DND-41 (cell line): Measurements from ENCODE around the gene MKS1.

Experiments used
- ATAC-seq: fragments of 200-7000 bp; cut with Tn5 transposase; 3 replicates; pipeline ENCODE4 v1.9.1; 2021; ENCODE audit warnings: low read depth; ENCODE audit not compliant: insufficient read depth
- DNase-seq: peaks from one replicate; pipeline ENCODE4 v3.0.0-alpha.2; 2020
- H2AFZ ChIP-seq: 2 replicates; pipeline ENCODE4 v1.6.0; 2012; ENCODE audit warnings: low read depth, low read length
- H3K27ac ChIP-seq: 2 replicates; pipeline ENCODE4 v1.5.1; 2012; ENCODE audit warnings: low read length, inconsistent platforms
- H3K27me3 ChIP-seq: fragments of 200-600 bp; sonication (generic); 2 replicates; pipeline ENCODE4 v1.6.0; 2012; ENCODE audit warnings: low read length, mild to moderate bottlenecking, inconsistent platforms; ENCODE audit not compliant: insufficient read depth, poor library complexity
- H3K36me3 ChIP-seq: 2 replicates; pipeline ENCODE4 v1.5.1; 2012; ENCODE audit warnings: low read length, inconsistent platforms; ENCODE audit not compliant: insufficient read depth
- H3K4me1 ChIP-seq: 2 replicates; pipeline ENCODE4 v1.5.1; 2012; ENCODE audit warnings: mild to moderate bottlenecking, low read length; ENCODE audit not compliant: insufficient read depth
- H3K4me2 ChIP-seq: 2 replicates; pipeline ENCODE4 v1.6.0; 2012; ENCODE audit warnings: mild to moderate bottlenecking, moderate library complexity, low read length, inconsistent platforms; ENCODE audit not compliant: insufficient read depth
- H3K4me3 ChIP-seq, 2 experiments: fragments of 200-600 bp in 1 of 2; shearing (Covaris generic) in 1 of 2; 2 replicates each; pipeline ENCODE4 v1.5.1; 2012 to 2016; ENCODE audit warnings: inconsistent platforms in 2 of 2, low read length in 2 of 2, mild to moderate bottlenecking in 2 of 2, low read depth in 1 of 2, moderate library complexity in 1 of 2
- H3K79me2 ChIP-seq: 2 replicates; pipeline ENCODE4 v1.6.0; 2012; ENCODE audit warnings: low read length, inconsistent platforms; ENCODE audit not compliant: insufficient read depth
- H3K9ac ChIP-seq: 2 replicates; pipeline ENCODE4 v1.6.0; 2012; ENCODE audit warnings: low read depth, mild to moderate bottlenecking, inconsistent platforms, low read length, moderate library complexity
- H3K9me3 ChIP-seq: 2 replicates; pipeline ENCODE4 v1.5.1; 2012; ENCODE audit warnings: low read length, moderate library complexity, mild to moderate bottlenecking, inconsistent platforms; ENCODE audit not compliant: insufficient read depth, severe bottlenecking
- H4K20me1 ChIP-seq: 2 replicates; pipeline ENCODE4 v1.6.0; 2012; ENCODE audit warnings: low read length; ENCODE audit not compliant: insufficient read depth
- CTCF ChIP-seq: IDR thresholded peaks from 2 replicates; pipeline ENCODE4 v1.5.1; 2012; ENCODE audit warnings: borderline replicate concordance, low read length, moderate library complexity, mild to moderate bottlenecking; ENCODE audit not compliant: poor library complexity, severe bottlenecking; ENCODE audit errors: extremely low read depth
- EZH2 ChIP-seq: IDR thresholded peaks from 3 replicates; pipeline ENCODE4 v1.6.1; 2012; ENCODE audit warnings: borderline replicate concordance, low read depth, mild to moderate bottlenecking, moderate library complexity, low read length, inconsistent platforms; ENCODE audit not compliant: severe bottlenecking

Gene MKS1

GRCh38 chr17:58187063-58187462 lies 32.0 kb downstream of the MKS1 start:
- H3K27me3 ChIP-seq = no peaks in the 10 kb centered on the region
- TF ChIP-seq EZH2 = no peak
- TF ChIP-seq CTCF = no peak
- DNase-seq (no peak), ATAC-seq (no peak)
- H3K79me2 ChIP-seq = no peaks in the 10 kb centered on the region
- no peak overlapping the region for H3K9ac ChIP-seq
- no peaks in the 10 kb centered on the region for H3K36me3 ChIP-seq
- no peaks in the 10 kb centered on the region for H3K4me1 ChIP-seq
- no peak overlapping the region for H2AFZ ChIP-seq
- no peak overlapping the region for H3K4me3 ChIP-seq
- H3K4me2 ChIP-seq = no peak overlapping the region
- no peak overlapping the region for H3K27ac ChIP-seq
- H3K9me3 ChIP-seq = no peaks in the 10 kb centered on the region
- peaks cover 3% of the 10 kb centered on the region; the same call in 1 of the 2 replicates for H4K20me1 ChIP-seq

GRCh38 chr17:58186591-58186990 lies 32.5 kb downstream of the MKS1 start:
- Histone ChIP-seq H4K20me1 (peaks cover 3% of the 10 kb centered on the region; the same call in 1 of the 2 replicates), H2AFZ (no peak overlapping the region), H3K27ac (no peak overlapping the region), H3K4me1 (no peaks in the 10 kb centered on the region), H3K36me3 (no peaks in the 10 kb centered on the region), H3K4me2 (no peak overlapping the region), H3K27me3 (no peaks in the 10 kb centered on the region), H3K79me2 (no peaks in the 10 kb centered on the region), H3K9ac (no peak overlapping the region), H3K9me3 (no peaks in the 10 kb centered on the region), H3K4me3 (no peak overlapping the region)
- ATAC-seq = no peak
- TF ChIP-seq EZH2 = no peak
- no peak for TF ChIP-seq CTCF
- no peak for DNase-seq

GRCh38 chr17:58184986-58185761 lies 33.9 kb downstream of the MKS1 start:
- TF ChIP-seq EZH2 = no peak
- no peak for TF ChIP-seq CTCF
- Histone ChIP-seq H3K4me2 (no peak overlapping the region), H4K20me1 (peaks cover 3% of the 10 kb centered on the region; the same call in 1 of the 2 replicates), H3K79me2 (no peaks in the 10 kb centered on the region), H3K36me3 (no peaks in the 10 kb centered on the region), H3K4me3 (no peak overlapping the region), H3K9me3 (no peaks in the 10 kb centered on the region), H3K27ac (no peak overlapping the region), H3K27me3 (no peaks in the 10 kb centered on the region), H3K9ac (no peak overlapping the region), H2AFZ (no peak overlapping the region), H3K4me1 (no peaks in the 10 kb centered on the region)
- DNase-seq (no peak), ATAC-seq (no peak)
